SK-N-MC (cell line): ENCODE data around the gene IDUA.

Experiments
- EZH2 ChIP-seq: fragments of 200-600 bp; sonication (generic); IDR thresholded peaks from one replicate; pipeline ENCODE4 v1.6.1; 2017; ENCODE audit warnings: antibody characterized with exemption
- FOXP2 ChIP-seq: optimal IDR thresholded peaks from 2 replicates; pipeline ENCODE3; 2011; ENCODE audit warnings: mild to moderate bottlenecking, moderate library complexity; ENCODE audit not compliant: insufficient read depth; ENCODE audit errors: extremely low read length, control extremely low read depth
- POLR2AphosphoS5 ChIP-seq: IDR thresholded peaks from 2 replicates; pipeline ENCODE4 v1.6.1; 2012; ENCODE audit warnings: mild to moderate bottlenecking, low read depth, low read length, borderline replicate concordance

- TF ChIP-seq EZH2 (no peak), POLR2AphosphoS5 (no peak), FOXP2 (no peak)
These were observed 25.3 kb upstream of the IDUA start for GRCh38 chr4:961351-962230.
